NCI-H446 treated with DMSO at 0.1 percent for 48 hours (cell line): Measurements from ENCODE around the gene CORO7.
"Not testable (repeated sequence)": the region's sequence is repeated elsewhere in the genome, so short reads cannot be mapped to it uniquely, and the experiment has no call there.

Source experiments
- DNase-seq: peaks from one replicate; lab custom pipeline; 2025; lab: John Stamatoyannopoulos, UW

CORO7 gene

GRCh38 chr16:4401510-4401909 is 14.9 kb downstream of the CORO7 start:
- no peak for DNase-seq

- DNase-seq, result no peak
These were observed 15.3 kb downstream of the CORO7 start for GRCh38 chr16:4401094-4401501.

- no peak for DNase-seq
These were observed 17.2 kb downstream of the CORO7 start for GRCh38 chr16:4399001-4399730.

- no peak for DNase-seq
These were observed 21.2 kb downstream of the CORO7 start for GRCh38 chr16:4395055-4395726.

- not testable (repeated sequence) for DNase-seq
These were observed 22.5 kb downstream of the CORO7 start for GRCh38 chr16:4393850-4394249.

- no peak for DNase-seq
These were observed 23.2 kb downstream of the CORO7 start for GRCh38 chr16:4393240-4393600.

GRCh38 chr16:4392382-4393239 is 23.8 kb downstream of the CORO7 start:
- no peak for DNase-seq

GRCh38 chr16:4391631-4392381 is 24.6 kb downstream of the CORO7 start:
- no peak for DNase-seq

GRCh38 chr16:4390266-4391260 is 25.8 kb downstream of the CORO7 start:
- no peak for DNase-seq

- no peak for DNase-seq
These were observed 27.1 kb downstream of the CORO7 start for GRCh38 chr16:4389051-4389955.

- no peak for DNase-seq
These were observed 27.9 kb downstream of the CORO7 start for GRCh38 chr16:4388271-4389021.

- DNase-seq, result no peak
These were observed 28.6 kb downstream of the CORO7 start for GRCh38 chr16:4387781-4388180.

GRCh38 chr16:4386951-4387565 is 29.3 kb downstream of the CORO7 start:
- no peak for DNase-seq

GRCh38 chr16:4386451-4386805 is 30.0 kb downstream of the CORO7 start:
- DNase-seq, result no peak

- DNase-seq, result no peak
These were observed 30.5 kb downstream of the CORO7 start for GRCh38 chr16:4385789-4386450.

- DNase-seq, result no peak
These were observed 31.2 kb downstream of the CORO7 start for GRCh38 chr16:4385066-4385788.

GRCh38 chr16:4384509-4384942 is 31.9 kb downstream of the CORO7 start:
- DNase-seq, result no peak
